Esophagus squamous epithelium (tissue), 5 donors: Measurements from ENCODE around the gene NAV2. TPM values are rescaled to one million over a fixed set of nuclear protein-coding genes. Genes with fewer than 3 reads are reported as not detected.

ENCODE experiments used
- DNase-seq: peaks from one replicate; lab custom pipeline; 2025; lab: John Stamatoyannopoulos, UW
- H3K27ac ChIP-seq, 4 donors: fragments of 200-600 bp; sonication (generic); one replicate each; pipeline ENCODE4 v1.5.1; 2016 to 2019; ENCODE audit warnings: mild to moderate bottlenecking in 1 of 4
- H3K27me3 ChIP-seq, 4 donors: fragments of 200-600 bp; sonication (generic); 1 replicate in 3 of 4; 2 replicates in 1 of 4; pipeline versions ENCODE4 v1.5.1 to v1.6.0; 2017 to 2021; ENCODE audit warnings: antibody characterized with exemption in 1 of 4
- H3K36me3 ChIP-seq, 3 donors: fragments of 200-600 bp; sonication (generic); one replicate each; pipeline ENCODE4 v1.5.1; 2016 to 2019
- H3K4me1 ChIP-seq, 3 donors: fragments of 200-600 bp; sonication (generic); one replicate each; pipeline ENCODE4 v1.5.1; 2017 to 2019
- H3K4me3 ChIP-seq, 4 donors: fragments of 200-600 bp; sonication (generic); 1 replicate in 3 of 4; 2 replicates in 1 of 4; pipeline ENCODE4 v1.5.1; 2016 to 2019; ENCODE audit warnings: mild to moderate bottlenecking in 2 of 4, moderate library complexity in 1 of 4
- H3K9me3 ChIP-seq, 3 donors: fragments of 200-600 bp; sonication (generic); one replicate each; pipeline ENCODE4 v1.5.1; 2016 to 2019
- CTCF ChIP-seq, 6 experiments: fragments of 450-650 bp in 4 of 6; fragments of 200-600 bp in 2 of 6; sonication (generic) in 2 of 6; IDR thresholded peaks; one replicate each; pipeline ENCODE4 v1.5.1; 2016 to 2019; ENCODE audit warnings: antibody characterized with exemption in 6 of 6, mild to moderate bottlenecking in 4 of 6, moderate library complexity in 4 of 6
- POLR2A ChIP-seq, 4 donors: fragments of 450-650 bp; IDR thresholded peaks; one replicate each; pipeline ENCODE4 v1.6.1; 2017; ENCODE audit warnings: antibody characterized with exemption in 4 of 4, mild to moderate bottlenecking in 4 of 4, moderate library complexity in 3 of 4
- WGBS, 2 donors: methylation state at CpG; one replicate each; pipeline ENCODE4 v1.1.5; 2018; 5-methylcytosine and 5-hydroxymethylcytosine counted together
- intact Hi-C: fragments of 100-400 bp; cut with DNase I; formaldehyde crosslinking; loops from one replicate; pipeline ENCODE4 v1.15.0; 2022
- total RNA-seq, 4 donors: library from RNA; depleted of rRNA; stranded (reverse); fragments of >200 nt; gene quantifications; one replicate each; pipeline ENCODE4 v1.1.0, GENCODE V29; 2016
- donor health status: DM: yes; HTN: yes; CAD: no.

Gene NAV2
- total RNA-seq, 4 donors from 2014 or later: 4.9 to 19.1 (median 14.6) TPM

- H3K36me3 ChIP-seq: no peaks in the 10 kb centered on the region
- no peak overlapping the region for H3K27ac ChIP-seq
- TF ChIP-seq CTCF (IDR thresholded peaks at IDR 0.05) (no peak), POLR2A (IDR thresholded peaks at IDR 0.05) (no peak)
- H3K4me3 ChIP-seq: no peak overlapping the region
- intact Hi-C loops: no loop called here
- 80 to 83% methylated on average over 1 of the region's 1 CpG for WGBS, 2 donors
- no peak for DNase-seq
- no peaks in the 10 kb centered on the region for H3K27me3 ChIP-seq
- H3K4me1 ChIP-seq: no peaks in the 10 kb centered on the region
- H3K9me3 ChIP-seq: no peaks in the 10 kb centered on the region
Measured at GRCh38 chr11:19821412-19821875, 108.8 kb downstream of the NAV2 start.

- TF ChIP-seq POLR2A (IDR thresholded peaks at IDR 0.05) (no peak), CTCF (IDR thresholded peaks at IDR 0.05) (no peak)
- no peak for DNase-seq
- H3K4me3 ChIP-seq: no peak overlapping the region
Measured at GRCh38 chr11:19821993-19822392, 109.4 kb downstream of the NAV2 start.

GRCh38 chr11:19822531-19822930 lies 109.9 kb downstream of the NAV2 start:
- Histone ChIP-seq H3K27me3 (no peaks in the 10 kb centered on the region), H3K9me3 (no peaks in the 10 kb centered on the region), H3K27ac (no peak overlapping the region), H3K4me3 (no peak overlapping the region), H3K4me1 (peaks cover 0 to 7% (median 0%) of the 10 kb centered on the region in 3 donors), H3K36me3 (no peaks in the 10 kb centered on the region)
- intact Hi-C loops: no loop called here
- DNase-seq: no peak
- no peak for TF ChIP-seq POLR2A (IDR thresholded peaks at IDR 0.05)
- no peak for TF ChIP-seq CTCF (IDR thresholded peaks at IDR 0.05)

More at GRCh38 chr11:19821993-19822392, 109.4 kb downstream of the NAV2 start:
- Histone ChIP-seq H3K9me3 (no peaks in the 10 kb centered on the region), H3K36me3 (no peaks in the 10 kb centered on the region), H3K27me3 (no peaks in the 10 kb centered on the region), H3K4me1 (peaks cover 0 to 2% (median 0%) of the 10 kb centered on the region in 3 donors), H3K27ac (no peak overlapping the region)
- 79 to 86% methylated on average over 3 of the region's 3 CpGs for WGBS, 2 donors
- intact Hi-C loops: no loop called here

GRCh38 chr11:19826606-19827005 lies 114.0 kb downstream of the NAV2 start:
- intact Hi-C loops: no loop called here
- H3K27me3 ChIP-seq: no peaks in the 10 kb centered on the region

More at GRCh38 chr11:19826606-19827005, 114.0 kb downstream of the NAV2 start:
- Histone ChIP-seq H3K4me3 (no peak overlapping the region), H3K9me3 (no peaks in the 10 kb centered on the region), H3K27ac (no peak overlapping the region), H3K4me1 (peaks cover 8 to 33% (median 20%) of the 10 kb centered on the region in 3 donors), H3K36me3 (no peaks in the 10 kb centered on the region)
- no peak for TF ChIP-seq CTCF (IDR thresholded peaks at IDR 0.05)
- TF ChIP-seq POLR2A (IDR thresholded peaks at IDR 0.05): no peak
- DNase-seq: no peak
- WGBS, 2 donors: 73 to 83% methylated on average over 4 of the region's 4 CpGs
